T-cell (primary cell): ENCODE results near the gene DYRK2. TPM values are rescaled to one million over a fixed set of nuclear protein-coding genes. Genes with fewer than 3 reads are reported as not detected.

Experiments
- ATAC-seq, 4 experiments: fragments of 200-7000 bp in 3 of 4; fragments of 150-1000 bp in 1 of 4; cut with Tn5 transposase; replicated peaks in 1 of 4; 1 replicate in 3 of 4; 2 replicates in 1 of 4; pipeline ENCODE4 v1.10.0; 2021; ENCODE audit warnings: moderate library complexity in 3 of 4, mild to moderate bottlenecking in 2 of 4, moderate number of reproducible peaks in 1 of 4
- CTCF ChIA-PET, 2 donors: fragments of 300-600 bp; sonication (Branson Sonifier 250); formaldehyde crosslinking; loops; one replicate each; lab custom pipeline; 2022; ENCODE audit warnings: antibody characterized with exemption in 2 of 2; lab: Charles Lee
- POLR2A ChIA-PET, 2 donors: fragments of 300-600 bp; sonication (Branson Sonifier 250); formaldehyde crosslinking; loops; one replicate each; lab custom pipeline; 2022; ENCODE audit warnings: antibody characterized with exemption in 2 of 2; lab: Charles Lee
- DNase-seq, 35 experiments: peaks; one replicate each; pipeline versions ENCODE4 v3.0.0 to v3.0.0-alpha.2; 2013 to 2023
- H3K27ac ChIP-seq: one replicate; pipeline ENCODE4 v1.5.1; 2013; ENCODE audit warnings: low read length
- H3K27me3 ChIP-seq, 2 experiments: replicated peaks in 1 of 2; 1 replicate in 1 of 2; 2 replicates in 1 of 2; pipeline versions ENCODE4 v1.6.1 to v1.7.0; 2013; ENCODE audit warnings: low read length in 1 of 2, mixed read lengths in 1 of 2; ENCODE audit not compliant: control insufficient read depth in 2 of 2, insufficient read depth in 2 of 2; ENCODE audit errors: extremely low read depth in 1 of 2
- H3K36me3 ChIP-seq, 2 donors: 1 replicate in 1 of 2; 2 replicates in 1 of 2; pipeline versions ENCODE4 v1.6.1 to v1.7.0; 2013; ENCODE audit warnings: low read length in 1 of 2; ENCODE audit not compliant: control insufficient read depth in 2 of 2, insufficient read depth in 1 of 2; ENCODE audit errors: extremely low read depth in 1 of 2
- H3K4me1 ChIP-seq, 2 experiments: 1 replicate in 1 of 2; 2 replicates in 1 of 2; pipeline versions ENCODE4 v1.6.1 to v1.7.0; 2013; ENCODE audit warnings: low read length in 2 of 2, mixed read lengths in 1 of 2; ENCODE audit not compliant: insufficient read depth in 2 of 2, control insufficient read depth in 1 of 2; ENCODE audit errors: extremely low read depth in 1 of 2
- H3K4me3 ChIP-seq, 2 donors: 1 replicate in 1 of 2; 2 replicates in 1 of 2; pipeline versions ENCODE4 v1.5.1 to v1.7.0; 2013; ENCODE audit warnings: mild to moderate bottlenecking in 2 of 2, low read length in 1 of 2, moderate library complexity in 1 of 2; ENCODE audit not compliant: control insufficient read depth in 1 of 2; ENCODE audit errors: extremely low read depth in 1 of 2
- H3K9me3 ChIP-seq: 2 replicates; pipeline ENCODE4 v1.7.0; 2013
- H3K27ac Mint-ChIP-seq, 2 donors: one replicate each; pipeline ENCODE4 v1.8.0; 2020 to 2021; ENCODE audit warnings: mild to moderate bottlenecking in 2 of 2, mixed read lengths in 2 of 2
- H3K27me3 Mint-ChIP-seq, 2 donors: one replicate each; pipeline ENCODE4 v1.8.0; 2021 to 2022; ENCODE audit warnings: mixed read lengths in 2 of 2
- H3K36me3 Mint-ChIP-seq: one replicate; pipeline ENCODE4 v1.8.0; 2021; ENCODE audit warnings: mixed read lengths
- H3K4me1 Mint-ChIP-seq, 3 donors: one replicate each; pipeline ENCODE4 v1.8.0; 2020 to 2022; ENCODE audit warnings: mixed read lengths in 3 of 3, mild to moderate bottlenecking in 1 of 3
- H3K4me3 Mint-ChIP-seq, 3 donors: one replicate each; pipeline ENCODE4 v1.8.0; 2020 to 2022; ENCODE audit warnings: mild to moderate bottlenecking in 3 of 3, mixed read lengths in 3 of 3, moderate library complexity in 3 of 3
- H3K9me3 Mint-ChIP-seq, 3 donors: one replicate each; pipeline ENCODE4 v1.8.0; 2020 to 2022; ENCODE audit warnings: mixed read lengths in 3 of 3
- WGBS: methylation state at CpG from one replicate; pipeline ENCODE4 v1.1.5; 2013; ENCODE audit warnings: missing lambda C conversion rate; ENCODE audit not compliant: insufficient coverage; 5-methylcytosine and 5-hydroxymethylcytosine counted together
- total RNA-seq, 35 experiments: library from RNA in 6 of 35; stranded (reverse) in 6 of 35; fragments of 120-200 nt in 1 of 35; gene quantifications; one replicate each; pipeline versions ENCODE4 v1.2.1 to v1.2.4 and lab custom pipeline; 2013 to 2026

Gene DYRK2
- total RNA-seq, 5 donors from 2014 or later (not counting 1 experiment from before 2014, with no cell fraction given), result 104 to 138 (median 120) TPM

GRCh38 chr12:67618303-67618702 lies 30.2 kb upstream of the DYRK2 start:
- no peaks in the 10 kb centered on the region for H3K4me1 ChIP-seq
- no peak overlapping the region for H3K27ac Mint-ChIP-seq
- ChIA-PET POLR2A (interaction anchor here in 1 of 2 donors (0.7 kb wide), 1 partner anchor 641 kb away, joined by 3 read pairs; no protein-coding TSS in a partner anchor), CTCF (interaction anchor here in 1 of 2 donors (0.6 to 0.7 kb wide), 2 partner anchors 254 to 470 kb away, joined by 3 to 6 read pairs; no protein-coding TSS in a partner anchor)
- H3K27ac ChIP-seq, result no peak overlapping the region
- peaks cover 13 to 30% (median 19%) of the 10 kb centered on the region in 3 donors for H3K4me1 Mint-ChIP-seq
- DNase-seq, result no peak
- no CpG with 5 or more reads among the region's 3 CpGs for whole genome bisulfite sequencing
- H3K9me3 ChIP-seq, result no peaks in the 10 kb centered on the region
- H3K36me3 Mint-ChIP-seq, result no peaks in the 10 kb centered on the region
- ATAC-seq, result no peak
- peaks cover 0 to 6% (median 0%) of the 10 kb centered on the region in 3 donors for H3K9me3 Mint-ChIP-seq
- H3K27me3 ChIP-seq, result no peaks in the 10 kb centered on the region
- no peak overlapping the region for H3K4me3 ChIP-seq
- H3K36me3 ChIP-seq, result no peaks in the 10 kb centered on the region
- no peaks in the 10 kb centered on the region for H3K27me3 Mint-ChIP-seq
- H3K4me3 Mint-ChIP-seq, result no peak overlapping the region

- H3K27ac Mint-ChIP-seq, result no peak overlapping the region
- H3K27me3 Mint-ChIP-seq, result no peaks in the 10 kb centered on the region
- ChIA-PET CTCF (no interaction called here), POLR2A (interaction anchor here in 1 of 2 donors (0.6 kb wide), 3 partner anchors 85 to 770 kb away, joined by 3 to 4 read pairs (median 4); no protein-coding TSS in a partner anchor)
- H3K4me3 ChIP-seq, result no peak overlapping the region
- no peak overlapping the region for H3K4me3 Mint-ChIP-seq
- H3K36me3 Mint-ChIP-seq, result no peaks in the 10 kb centered on the region
- ATAC-seq (no peak), DNase-seq (no peak)
- peaks cover 0 to 10% (median 0%) of the 10 kb centered on the region in 3 donors for H3K9me3 Mint-ChIP-seq
- H3K27ac ChIP-seq, result no peak overlapping the region
- no CpG with 5 or more reads among the region's 1 CpG for WGBS
- no peaks in the 10 kb centered on the region for H3K27me3 ChIP-seq
- H3K4me1 Mint-ChIP-seq, result peaks cover 20 to 42% (median 29%) of the 10 kb centered on the region in 3 donors
- H3K36me3 ChIP-seq, result no peaks in the 10 kb centered on the region
- H3K9me3 ChIP-seq, result no peaks in the 10 kb centered on the region
- H3K4me1 ChIP-seq, result peaks cover 0 to 1% of the 10 kb centered on the region in 2 experiments
Measured at GRCh38 chr12:67621112-67621511, 27.4 kb upstream of the DYRK2 start.

GRCh38 chr12:67621926-67622325 lies 26.6 kb upstream of the DYRK2 start:
- Histone ChIP-seq H3K27me3 (no peaks in the 10 kb centered on the region), H3K9me3 (no peaks in the 10 kb centered on the region), H3K4me3 (no peak overlapping the region), H3K36me3 (no peaks in the 10 kb centered on the region), H3K4me1 (peaks cover 6% of the 10 kb centered on the region in 2 experiments), H3K27ac (no peak overlapping the region)
- 100% methylated on average over 1 of the region's 4 CpGs for WGBS
- H3K4me1 Mint-ChIP-seq, result peaks cover 24 to 43% (median 34%) of the 10 kb centered on the region in 3 donors
- no peaks in the 10 kb centered on the region for H3K36me3 Mint-ChIP-seq
- POLR2A ChIA-PET, result interaction anchor here in 1 of 2 donors (0.6 kb wide), 1 partner anchor 769 kb away, joined by 4 read pairs; no protein-coding TSS in a partner anchor
- CTCF ChIA-PET, result no interaction called here
- ATAC-seq (no peak), DNase-seq (no peak)
- H3K27ac Mint-ChIP-seq, result no peak overlapping the region
- H3K9me3 Mint-ChIP-seq, result peaks cover 0 to 10% (median 0%) of the 10 kb centered on the region in 3 donors
- no peak overlapping the region for H3K4me3 Mint-ChIP-seq
- no peaks in the 10 kb centered on the region for H3K27me3 Mint-ChIP-seq

GRCh38 chr12:67623259-67623658 lies 25.3 kb upstream of the DYRK2 start:
- H3K4me1 Mint-ChIP-seq, result peaks cover 31 to 40% (median 37%) of the 10 kb centered on the region in 3 donors
- H3K9me3 Mint-ChIP-seq, result peaks cover 0 to 10% (median 0%) of the 10 kb centered on the region in 3 donors
- Histone ChIP-seq H3K27ac (no peak overlapping the region), H3K4me1 (peaks cover 11 to 19% of the 10 kb centered on the region in 2 experiments), H3K9me3 (no peaks in the 10 kb centered on the region), H3K36me3 (no peaks in the 10 kb centered on the region), H3K27me3 (no peaks in the 10 kb centered on the region), H3K4me3 (no peak overlapping the region)
- ChIA-PET CTCF (no interaction called here), POLR2A (no interaction called here)
- H3K36me3 Mint-ChIP-seq, result no peaks in the 10 kb centered on the region
- no peaks in the 10 kb centered on the region for H3K27me3 Mint-ChIP-seq
- ATAC-seq (no peak), DNase-seq (no peak)
- no peak overlapping the region for H3K4me3 Mint-ChIP-seq
- 75% methylated on average over 3 of the region's 3 CpGs for WGBS
- H3K27ac Mint-ChIP-seq, result no peak overlapping the region

GRCh38 chr12:67624355-67624754 lies 24.2 kb upstream of the DYRK2 start:
- Mint-ChIP-seq H3K9me3 (peaks cover 0 to 19% (median 7%) of the 10 kb centered on the region in 3 donors), H3K4me1 (peaks cover 41 to 48% (median 46%) of the 10 kb centered on the region in 3 donors), H3K27ac (no peak overlapping the region), H3K27me3 (no peaks in the 10 kb centered on the region), H3K36me3 (no peaks in the 10 kb centered on the region), H3K4me3 (no peak overlapping the region)
- Histone ChIP-seq H3K36me3 (no peaks in the 10 kb centered on the region), H3K27ac (no peak overlapping the region), H3K4me1 (peaks cover 19 to 28% of the 10 kb centered on the region in 2 experiments), H3K9me3 (no peaks in the 10 kb centered on the region), H3K27me3 (no peaks in the 10 kb centered on the region), H3K4me3 (no peak overlapping the region)
- POLR2A ChIA-PET, result no interaction called here
- CTCF ChIA-PET, result no interaction called here
- no peak for DNase-seq
- WGBS, result 81% methylated on average over 2 of the region's 6 CpGs
- no peak for ATAC-seq

GRCh38 chr12:67625004-67625403 lies 23.5 kb upstream of the DYRK2 start:
- no peak for ATAC-seq
- DNase-seq, result no peak
- H3K27ac Mint-ChIP-seq, result no peak overlapping the region
- ChIA-PET CTCF (no interaction called here), POLR2A (no interaction called here)
- Histone ChIP-seq H3K27ac (no peak overlapping the region), H3K36me3 (no peaks in the 10 kb centered on the region), H3K4me3 (no peak overlapping the region), H3K27me3 (no peaks in the 10 kb centered on the region), H3K4me1 (peaks cover 26 to 34% of the 10 kb centered on the region in 2 experiments), H3K9me3 (no peaks in the 10 kb centered on the region)
- peaks cover 0 to 24% (median 9%) of the 10 kb centered on the region in 3 donors for H3K9me3 Mint-ChIP-seq
- no peaks in the 10 kb centered on the region for H3K36me3 Mint-ChIP-seq
- H3K4me1 Mint-ChIP-seq, result peaks cover 47 to 55% (median 51%) of the 10 kb centered on the region in 3 donors
- no peaks in the 10 kb centered on the region for H3K27me3 Mint-ChIP-seq
- no peak overlapping the region for H3K4me3 Mint-ChIP-seq
- no CpG with 5 or more reads among the region's 1 CpG for WGBS
